GM10847 (cell line): Measurements from ENCODE around the gene DCLK1.

Source experiments
- POLR2A ChIP-seq: IDR thresholded peaks from 2 replicates; pipeline ENCODE4 v1.6.1; 2011; ENCODE audit not compliant: insufficient read length; ENCODE audit errors: extremely low read depth

DCLK1 gene

DNA sequence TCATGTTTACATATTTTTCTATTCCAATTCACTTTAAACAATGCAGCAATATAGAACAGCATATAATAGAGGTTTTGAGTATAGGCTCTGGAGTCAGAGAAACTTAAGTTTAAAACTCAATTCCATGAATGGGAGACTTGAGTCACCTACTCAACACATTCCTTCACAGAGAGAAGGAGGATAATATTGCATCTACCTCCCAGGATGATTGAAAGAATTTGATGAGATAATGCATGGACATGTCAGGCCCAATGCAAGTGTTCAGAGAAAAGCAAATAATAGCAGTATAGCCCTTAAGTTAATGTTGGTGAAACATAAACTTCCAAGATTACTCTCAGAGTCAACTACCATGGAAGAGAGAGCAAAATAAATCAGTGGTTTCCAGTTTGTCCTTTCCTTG is 170.2 kb downstream of the DCLK1 start:
- TF ChIP-seq POLR2A, result no peak

DNA sequence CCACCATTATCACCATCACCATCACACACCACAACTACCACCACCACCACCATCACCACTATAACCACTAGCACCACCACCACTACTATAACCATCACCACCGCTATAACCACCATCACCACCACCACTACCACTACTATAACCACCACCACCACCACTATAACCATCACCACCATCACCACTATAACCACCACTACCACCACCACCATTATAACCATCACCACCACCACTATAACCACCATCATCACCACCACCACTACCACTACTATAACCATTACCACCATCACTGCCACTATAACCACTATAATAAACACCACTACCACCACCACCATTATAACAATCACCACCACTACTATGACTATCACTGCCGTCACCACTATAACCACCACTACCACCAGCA is 173.2 kb downstream of the DCLK1 start:
- TF ChIP-seq POLR2A, result no peak

DNA sequence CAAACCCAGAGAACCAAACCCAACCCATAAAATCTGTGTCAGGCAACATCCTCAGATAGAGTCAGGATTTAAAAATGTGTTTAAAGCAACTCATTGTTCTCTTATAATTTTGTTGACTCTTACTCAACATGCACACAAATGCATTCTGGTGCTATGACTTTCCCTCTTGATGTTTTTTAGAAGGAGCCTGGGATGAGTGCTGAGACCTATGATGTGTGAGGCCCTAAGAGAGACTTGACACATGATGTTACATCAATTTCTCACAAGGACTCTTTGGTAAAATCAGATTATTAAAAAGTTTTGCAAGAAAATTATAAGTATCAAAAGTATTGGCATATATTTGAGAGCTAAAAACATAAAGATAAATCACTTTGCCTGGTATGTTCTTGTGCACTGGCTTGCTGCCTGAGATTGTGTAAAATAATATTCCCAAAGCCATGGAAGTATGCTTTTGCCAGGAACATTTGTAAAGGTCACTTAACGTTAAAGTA is 173.9 kb downstream of the DCLK1 start:
- no peak for TF ChIP-seq POLR2A

- TF ChIP-seq POLR2A, result no peak
Observed at GRCh38 chr13:35956074-35956473, 175.1 kb downstream of the DCLK1 start.

GRCh38 chr13:35954207-35954560 is 177.0 kb downstream of the DCLK1 start:
- TF ChIP-seq POLR2A, result no peak

DNA sequence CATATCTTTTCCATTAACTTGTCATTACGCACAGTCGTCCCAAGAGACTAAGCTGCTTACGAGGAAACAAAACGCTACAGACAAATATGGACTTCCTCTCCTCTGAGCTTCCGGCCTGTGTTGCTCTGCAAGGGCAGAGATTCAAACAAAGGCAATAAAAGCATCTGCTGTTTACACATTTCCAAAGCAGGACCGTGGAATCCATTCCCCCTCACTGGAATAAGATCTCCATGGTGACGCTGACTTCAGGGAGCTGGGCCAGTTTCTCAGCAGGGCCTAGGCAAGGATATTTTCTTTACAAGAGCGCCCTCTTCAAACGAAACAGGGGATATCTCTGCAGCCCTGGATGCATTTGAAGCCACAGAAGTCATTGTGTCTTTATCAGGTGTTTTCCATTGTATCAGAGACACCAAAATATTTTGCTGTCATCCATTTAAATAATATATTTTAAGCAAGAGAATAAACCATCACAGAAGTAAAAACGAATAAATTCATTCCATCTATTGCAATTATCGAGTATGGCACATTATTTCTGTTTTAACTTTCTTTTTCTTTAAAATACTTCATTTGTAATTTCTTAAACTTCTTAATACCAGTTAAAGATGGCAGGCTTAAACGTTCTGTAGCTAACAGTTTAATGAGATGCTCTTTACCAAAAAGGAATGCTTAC is 177.5 kb downstream of the DCLK1 start:
- TF ChIP-seq POLR2A, result no peak

DNA sequence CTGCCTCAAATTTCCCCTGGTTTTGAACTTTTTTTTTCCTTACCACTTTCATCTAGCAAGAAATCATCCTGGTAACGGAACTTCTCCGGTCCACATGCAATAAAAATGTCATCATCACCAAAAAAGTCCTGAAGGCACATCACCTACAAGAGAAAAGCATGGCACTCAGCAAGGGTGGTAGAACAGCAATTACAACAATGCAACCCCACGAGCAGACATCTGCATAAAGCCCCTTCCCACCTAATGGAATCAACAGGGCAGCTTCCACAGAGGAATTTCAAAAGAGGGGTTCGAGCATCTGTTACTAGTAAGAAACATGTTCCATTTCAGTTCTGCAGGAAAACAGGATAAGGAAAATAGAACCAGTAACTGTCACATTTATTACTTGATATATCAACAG is 183.9 kb downstream of the DCLK1 start:
- no peak for TF ChIP-seq POLR2A

GRCh38 chr13:35945368-35945767 is 185.8 kb downstream of the DCLK1 start:
- TF ChIP-seq POLR2A, result no peak

DNA sequence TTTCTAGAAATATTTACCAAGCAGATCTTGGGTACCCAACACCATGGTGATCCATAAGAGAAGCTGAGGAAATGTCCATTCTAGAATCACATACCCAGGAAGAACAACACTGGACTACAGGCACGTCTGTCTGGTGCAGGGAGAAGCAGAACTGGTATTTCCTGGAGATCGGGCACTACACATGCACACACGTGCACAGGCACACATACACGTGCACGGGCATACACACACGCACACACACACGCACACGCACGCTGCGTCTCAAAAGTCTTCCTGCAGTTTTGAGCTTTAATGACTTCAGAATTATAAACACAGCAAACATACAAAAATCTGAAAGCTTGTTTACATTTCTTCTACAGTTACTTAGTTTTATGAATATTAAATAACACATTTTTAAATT is 189.8 kb downstream of the DCLK1 start:
- no peak for TF ChIP-seq POLR2A

GRCh38 chr13:35940734-35941133 is 190.4 kb downstream of the DCLK1 start:
- no peak for TF ChIP-seq POLR2A

GRCh38 chr13:35936246-35936978 is 194.8 kb downstream of the DCLK1 start:
- TF ChIP-seq POLR2A, result no peak

- no peak for TF ChIP-seq POLR2A
Observed at GRCh38 chr13:35930665-35931631, 200.2 kb downstream of the DCLK1 start.

GRCh38 chr13:35927567-35928021 is 203.6 kb downstream of the DCLK1 start:
- no peak for TF ChIP-seq POLR2A

GRCh38 chr13:35926859-35927530 is 204.2 kb downstream of the DCLK1 start:
- no peak for TF ChIP-seq POLR2A

DNA sequence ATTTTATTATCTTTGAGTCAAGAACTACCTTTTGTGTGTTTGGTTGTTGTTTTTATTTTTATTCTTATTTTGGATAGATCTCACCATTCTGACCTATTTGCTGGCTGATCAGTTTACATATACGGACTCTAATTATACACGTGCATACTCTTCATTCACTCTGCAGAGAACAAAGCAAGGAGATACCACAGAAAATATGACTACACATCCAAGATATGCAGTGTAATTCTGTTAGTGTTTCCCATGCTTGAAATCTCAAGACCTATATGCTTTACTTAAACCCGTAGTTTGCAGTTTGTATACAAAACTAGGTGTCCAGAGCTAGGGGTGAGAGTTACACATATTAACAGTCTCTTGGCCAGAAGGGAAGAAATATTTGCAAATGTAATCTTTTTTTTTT is 205.5 kb downstream of the DCLK1 start:
- no peak for TF ChIP-seq POLR2A
